GM21447 (cell line): ENCODE measurements around the gene TAF1A.

Experiments used
- ATAC-seq: cut with Tn5 transposase; IDR thresholded peaks from one replicate; pipeline ENCODE4 v1.9.1; 2021; ENCODE audit not compliant: unreplicated experiment

Gene TAF1A

DNA sequence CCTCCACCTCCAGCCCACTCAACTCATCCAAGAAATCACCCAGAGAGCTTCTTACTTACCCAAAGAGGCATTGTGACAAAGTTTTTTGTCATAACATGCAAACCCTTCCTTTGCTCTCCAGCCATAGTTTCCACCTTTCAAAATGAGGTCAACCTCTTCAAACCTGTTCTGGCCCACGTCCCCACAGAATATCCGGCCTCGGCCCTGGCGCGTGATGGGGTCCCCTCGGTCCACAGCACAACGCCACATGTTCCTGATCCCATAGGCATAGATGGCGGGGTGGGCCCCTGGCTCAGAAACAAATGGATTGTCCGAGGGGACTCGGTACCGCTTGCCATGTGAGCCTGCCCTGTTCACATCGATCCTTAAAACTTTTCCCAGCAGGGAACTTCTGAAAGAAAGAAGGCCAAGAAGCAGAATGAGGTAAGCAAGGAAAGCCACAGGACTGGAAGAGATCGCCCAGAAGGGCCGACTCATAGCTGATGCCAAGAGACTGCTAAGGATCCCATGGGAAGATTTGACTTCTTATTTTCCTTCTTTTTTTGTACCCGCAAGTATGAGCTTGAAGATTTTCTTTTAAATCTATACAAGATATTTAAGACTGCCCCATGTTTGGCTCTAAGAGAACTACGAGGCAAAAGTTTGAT, 49.7 kb downstream of the TAF1A start:
- ATAC-seq: no peak

DNA sequence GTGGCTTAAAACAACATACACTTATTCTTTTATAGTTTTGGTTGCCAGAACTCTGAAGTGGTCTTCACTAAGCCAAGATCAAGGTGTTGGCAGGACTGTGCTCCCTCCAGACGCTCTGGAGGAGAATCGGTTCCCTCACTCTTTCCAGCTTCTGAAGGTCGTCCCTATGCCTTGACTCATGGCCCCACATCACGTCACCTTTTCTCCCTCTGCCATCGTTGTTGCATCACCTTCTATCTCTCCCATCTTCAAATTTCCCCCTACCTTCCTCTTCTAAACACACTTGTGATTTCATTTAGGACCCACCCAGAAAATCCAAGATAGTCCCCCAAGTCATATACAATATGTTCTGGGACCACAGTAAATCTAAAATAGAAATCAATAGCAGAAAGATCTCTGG, 54.3 kb downstream of the TAF1A start:
- no peak for ATAC-seq

DNA sequence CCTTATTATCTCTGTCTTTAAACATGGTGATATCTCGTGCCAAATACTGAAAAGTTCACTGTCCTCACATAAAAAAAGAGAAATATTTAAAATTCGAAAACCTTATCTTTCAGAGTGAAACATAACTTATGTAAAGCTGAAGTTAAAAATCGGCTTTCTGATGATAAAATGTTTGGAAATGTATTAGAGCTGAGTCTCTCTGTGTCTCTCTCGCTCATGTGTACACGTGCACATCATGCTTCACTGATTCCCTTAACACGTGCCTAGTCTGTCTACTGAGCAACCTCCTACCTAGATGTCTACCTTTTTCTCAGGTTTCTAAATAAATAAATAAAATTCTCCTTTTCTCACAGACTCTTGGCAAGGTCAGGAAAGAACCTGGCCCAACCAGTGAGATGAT, 58.9 kb downstream of the TAF1A start:
- ATAC-seq: no peak

DNA sequence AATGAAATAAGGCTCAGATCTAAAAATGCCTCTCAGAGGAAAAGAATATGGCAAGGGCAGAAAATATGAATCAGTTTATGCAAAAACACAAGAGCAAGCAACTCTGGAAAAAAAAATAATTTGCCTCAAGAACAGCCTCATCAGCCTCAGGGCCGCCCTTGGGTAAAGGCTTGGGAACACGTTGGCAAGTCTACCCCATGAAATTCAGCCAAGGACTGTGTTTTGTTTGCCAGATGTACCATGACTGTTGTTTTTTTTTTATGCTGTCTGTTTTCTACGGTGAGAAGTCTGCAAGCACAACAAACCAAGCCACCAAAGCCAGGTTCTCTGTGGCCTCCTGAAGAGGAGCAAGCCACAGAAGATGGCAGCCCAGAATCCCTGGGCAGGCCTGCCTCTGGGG, 59.8 kb downstream of the TAF1A start:
- no peak for ATAC-seq

DNA sequence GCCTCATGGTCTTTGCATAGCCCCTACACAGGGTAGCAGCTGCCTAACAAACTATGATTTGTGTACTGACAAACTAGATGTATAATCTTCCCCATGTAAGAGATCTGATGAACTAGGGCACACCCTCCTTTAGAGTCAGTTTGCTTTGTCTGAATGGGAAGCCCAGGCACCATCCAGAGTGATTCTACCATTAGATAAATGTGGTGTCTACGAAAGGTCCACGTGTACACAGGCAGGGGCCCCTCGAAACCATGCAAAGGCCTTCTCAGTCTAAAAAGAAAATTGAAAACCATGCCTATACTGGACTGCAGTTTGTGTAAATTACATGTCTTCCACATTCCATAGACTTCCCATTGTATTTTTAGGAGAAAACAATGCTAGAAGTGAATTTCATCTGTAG, 60.6 kb downstream of the TAF1A start:
- ATAC-seq: no peak

DNA sequence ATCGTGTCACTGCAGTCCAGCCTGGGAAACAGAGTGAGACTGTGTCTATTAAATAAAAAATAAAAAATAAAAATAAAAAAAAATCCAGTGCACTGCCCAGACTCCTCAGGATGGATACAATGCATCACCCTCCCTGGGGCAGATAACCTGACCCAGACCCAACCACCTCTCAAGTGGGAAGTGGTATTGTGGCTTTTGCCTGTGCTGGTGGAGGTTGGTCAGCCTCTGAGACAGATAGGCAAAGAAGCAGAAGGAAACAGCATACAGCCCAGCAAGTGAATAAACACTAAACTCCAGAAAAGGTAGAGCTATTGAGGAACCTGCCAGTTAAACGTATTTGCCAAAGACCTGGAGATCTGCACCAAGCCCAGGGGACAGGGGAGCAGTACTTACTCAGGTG, 63.8 kb downstream of the TAF1A start:
- ATAC-seq: no peak

DNA sequence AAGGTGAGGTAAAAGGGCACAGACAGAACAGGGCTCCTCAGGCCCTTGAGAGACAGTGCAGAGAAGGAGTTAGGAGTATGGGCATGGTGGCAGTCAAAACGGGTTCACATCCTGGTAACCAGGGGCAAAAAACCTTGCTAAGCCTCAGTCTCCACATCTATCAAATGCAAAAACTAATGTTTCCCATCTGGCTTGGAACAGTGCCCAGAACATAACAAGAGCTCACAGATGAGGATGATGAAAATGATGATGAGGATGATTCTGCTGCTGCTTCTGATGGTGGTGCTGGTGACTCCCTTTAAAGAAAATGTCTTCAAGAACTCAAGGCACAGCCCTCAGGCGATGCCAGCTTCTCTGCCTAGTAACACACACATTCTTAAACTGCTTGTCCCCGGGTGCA, 65.9 kb downstream of the TAF1A start:
- ATAC-seq: no peak

DNA sequence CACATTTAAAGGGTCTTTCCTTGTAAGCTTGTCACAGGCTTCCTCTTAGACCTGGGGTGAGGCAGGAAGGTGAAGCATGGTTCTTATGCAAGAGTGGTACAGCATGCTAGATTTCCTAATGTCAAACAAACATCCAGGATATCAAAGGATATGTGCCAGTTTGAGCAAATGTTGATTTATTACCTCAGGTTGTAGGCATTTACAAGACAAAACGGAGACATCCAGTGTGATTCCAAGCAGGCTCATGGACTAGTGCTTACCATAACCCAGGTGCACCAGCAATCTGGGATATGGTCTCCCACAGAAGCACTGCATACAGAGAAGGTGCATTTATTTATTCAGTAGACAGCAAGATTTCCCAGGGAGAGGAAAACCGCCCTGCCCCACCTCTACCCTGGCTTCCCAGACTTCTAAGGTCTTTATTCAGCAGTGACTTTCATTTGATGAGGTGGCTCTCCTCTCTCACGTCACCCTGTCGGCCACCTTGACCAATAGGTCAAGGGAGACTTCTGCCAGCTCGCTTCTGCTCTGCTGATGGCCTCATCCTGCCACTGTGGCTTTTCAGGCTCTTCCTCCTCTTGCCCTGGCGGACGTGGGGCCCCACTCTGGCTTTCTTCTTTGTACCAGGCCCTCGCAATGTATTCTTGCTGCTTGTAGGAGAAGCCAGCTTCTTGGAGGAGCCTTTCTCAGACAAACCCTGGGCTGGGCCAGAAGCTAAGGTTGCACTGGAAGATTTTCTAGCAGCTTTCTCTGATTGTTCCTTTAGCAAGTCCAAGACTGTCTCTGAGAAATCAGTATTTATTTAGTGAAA, 67.4 kb downstream of the TAF1A start:
- ATAC-seq: no peak

DNA sequence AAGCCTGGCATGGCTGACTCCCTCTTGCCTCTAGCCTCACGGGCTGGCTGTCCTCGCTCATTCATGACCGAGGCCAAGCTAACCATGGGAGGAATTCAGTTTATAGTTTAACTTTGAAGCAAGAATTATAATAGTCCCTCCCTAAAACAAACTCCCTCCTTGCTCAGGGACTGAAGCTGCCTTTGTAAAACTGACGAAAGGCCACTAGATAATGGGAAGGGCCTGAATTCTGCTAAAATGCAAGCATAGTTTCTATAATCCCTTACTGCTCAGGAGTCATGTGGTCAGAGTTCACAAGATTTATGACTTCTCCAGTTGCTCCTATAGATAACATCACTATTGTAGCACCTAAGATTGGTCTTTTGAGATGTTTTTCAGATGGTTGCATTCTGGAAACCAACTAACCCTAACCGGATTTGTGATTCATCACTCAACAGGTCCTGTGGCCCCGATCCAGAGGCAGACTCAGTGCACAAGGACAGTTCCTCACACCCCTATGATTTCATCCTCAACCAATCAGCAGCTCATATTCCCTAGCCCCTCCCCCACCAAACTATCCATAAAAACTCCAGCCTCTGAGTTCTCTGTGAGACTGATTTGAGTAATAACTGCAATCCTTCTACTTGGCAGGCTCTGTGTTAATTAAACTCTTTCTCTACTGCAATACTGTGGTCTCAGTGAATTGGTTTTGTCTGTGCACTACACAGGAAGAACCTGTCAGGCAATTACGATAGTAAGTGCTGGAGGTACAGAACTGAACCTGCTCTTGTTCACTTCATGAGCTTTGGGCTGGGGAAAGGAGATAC, 68.2 kb downstream of the TAF1A start:
- no peak for ATAC-seq
